Cardiac ventricle fibroblast (primary cell): ENCODE results near the gene NANOS1. TPM values are rescaled to one million over a fixed set of nuclear protein-coding genes. Genes with fewer than 3 reads are reported as not detected.

Experiments
- total RNA-seq: library from RNA; depleted of rRNA; stranded (reverse); fragments of >200 nt; gene quantifications from 2 replicates; pipeline ENCODE4 v1.2.3, GENCODE V29; 2015

The NANOS1 gene
- 1.7 and 2.0 TPM in 2 replicates for total RNA-seq

GRCh38 chr10:119029613-119030420 lies at the start of gene NANOS1:
Gene NANOS1 (plus strand): TSS chr10:119029714. CDS start chr10:119029802, 88 bp downstream.

GRCh38 chr10:119080521-119081259 lies 51.2 kb downstream of the NANOS1 start, which contains the start of gene EIF3A:
Gene EIF3A (minus strand): TSS chr10:119080817. CDS start chr10:119080676, 141 bp downstream.

Other genes starting within 250 kb of the NANOS1 start
- 78.3 and 88.7 TPM in 2 replicates for gene EIF3A, start 51.1 kb downstream of the NANOS1 start, total RNA-seq
- gene DENND10, start 74.4 kb downstream of the NANOS1 start, total RNA-seq, result 62.9 and 66.5 TPM in 2 replicates
- 26.7 and 29.5 TPM in 2 replicates for gene SFXN4, start 136.0 kb downstream of the NANOS1 start, total RNA-seq
- 115 and 144 TPM in 2 replicates for gene PRDX3, start 149.1 kb downstream of the NANOS1 start, total RNA-seq
- gene GRK5, start 177.9 kb downstream of the NANOS1 start, total RNA-seq, result 10.4 and 10.9 TPM in 2 replicates